Measurements from ENCODE around the gene GIPC3.
"Not testable (repeated sequence)": the region's sequence is repeated elsewhere in the genome, so short reads cannot be mapped to it uniquely, and the experiment has no call there.

The GIPC3 gene

GRCh38 chr19:3576696-3577443, 8.4 kb upstream of the GIPC3 start:
- DNase-seq (ENCODE audit: low read depth): no peak

- no peak for DNase-seq (ENCODE audit: low read depth)
Measured at GRCh38 chr19:3577723-3578344, 7.4 kb upstream of the GIPC3 start.

GRCh38 chr19:3578390-3578789, 6.9 kb upstream of the GIPC3 start:
- DNase-seq (ENCODE audit: low read depth): no peak

GRCh38 chr19:3580156-3580934, 4.9 kb upstream of the GIPC3 start:
- no peak for DNase-seq (ENCODE audit: low read depth)

- not testable (repeated sequence) for DNase-seq (ENCODE audit: low read depth)
Measured at GRCh38 chr19:3581792-3582191, 3.5 kb upstream of the GIPC3 start.

- not testable (repeated sequence) for DNase-seq (ENCODE audit: low read depth)
Measured at GRCh38 chr19:3584036-3584802, 1.1 kb upstream of the GIPC3 start.

GRCh38 chr19:3586127-3586626, 899 bp downstream of the GIPC3 start:
- DNase-seq (ENCODE audit: low read depth): no peak

- DNase-seq (ENCODE audit: low read depth): no peak
Measured at GRCh38 chr19:3586707-3587346, 1.5 kb downstream of the GIPC3 start.

GRCh38 chr19:3589439-3589838, 4.2 kb downstream of the GIPC3 start:
- no peak for DNase-seq (ENCODE audit: low read depth)

- DNase-seq (ENCODE audit: low read depth): no peak
Measured at GRCh38 chr19:3589949-3590348, 4.7 kb downstream of the GIPC3 start.

- no peak for DNase-seq (ENCODE audit: low read depth)
Measured at GRCh38 chr19:3590991-3591659, 5.8 kb downstream of the GIPC3 start.

- no peak for DNase-seq (ENCODE audit: low read depth)
Measured at GRCh38 chr19:3591876-3592613, 6.8 kb downstream of the GIPC3 start.

- DNase-seq (ENCODE audit: low read depth): no peak
Measured at GRCh38 chr19:3593156-3593555, 7.9 kb downstream of the GIPC3 start.

- no peak for DNase-seq (ENCODE audit: low read depth)
Measured at GRCh38 chr19:3595521-3596061, 10.3 kb downstream of the GIPC3 start.

GRCh38 chr19:3599776-3600187, 14.5 kb downstream of the GIPC3 start:
- no peak for DNase-seq (ENCODE audit: low read depth)

- DNase-seq (ENCODE audit: low read depth): no peak
Measured at GRCh38 chr19:3601021-3601420, 15.7 kb downstream of the GIPC3 start.

GRCh38 chr19:3603121-3603811, 18.0 kb downstream of the GIPC3 start:
- DNase-seq (ENCODE audit: low read depth): no peak

- DNase-seq (ENCODE audit: low read depth): no peak
Measured at GRCh38 chr19:3604227-3604986, 19.1 kb downstream of the GIPC3 start.

- no peak for DNase-seq (ENCODE audit: low read depth)
Measured at GRCh38 chr19:3604987-3605343, 19.7 kb downstream of the GIPC3 start.

Data from stimulated activated CD8-positive, alpha-beta memory T cell treated with anti-CD3 and anti-CD28 coated beads, Interleukin-7, amount 100 ng/mL, for 24 hours (primary cell).